H1 (cell line): ENCODE data around the gene RAPH1. TPM values are rescaled to one million over a fixed set of nuclear protein-coding genes. Genes with fewer than 3 reads are reported as not detected.

Source experiments
- CTCF ChIA-PET: fragments of 300-600 bp; sonication (Branson Sonifier 250); formaldehyde crosslinking; loops from one replicate; lab custom pipeline; 2021; ENCODE audit not compliant: partially characterized antibody; lab: Charles Lee
- POLR2A ChIA-PET: fragments of 300-600 bp; sonication (Branson Sonifier 250); formaldehyde crosslinking; loops from one replicate; lab custom pipeline; 2021; ENCODE audit warnings: inconsistent platforms; ENCODE audit not compliant: partially characterized antibody; lab: Charles Lee
- DNase-seq, 2 experiments: peaks; one replicate each; pipeline versions ENCODE4 v3.0.0 to v3.0.0-alpha.2; 2010 to 2022; ENCODE audit warnings: low spot score in 2 of 2, low read depth in 1 of 2, mixed read lengths in 1 of 2
- FAIRE-seq: peaks from 2 replicates; lab custom pipeline; 2011; peaks lifted over from hg19 to GRCh38; lab: Jason Lieb, UNC
- H2AFZ ChIP-seq: 2 replicates; pipeline ENCODE4 v1.8.1; 2012; ENCODE audit warnings: low read length, inconsistent platforms
- H2AK5ac ChIP-seq: 2 replicates; pipeline ENCODE4 v1.6.1; 2013; ENCODE audit warnings: low read depth, low read length
- H2BK120ac ChIP-seq: replicated peaks from 2 replicates; pipeline ENCODE3; 2013; ENCODE audit warnings: low read depth, low read length, inconsistent platforms
- H2BK12ac ChIP-seq: 2 replicates; pipeline ENCODE4 v1.6.1; 2013; ENCODE audit warnings: low read depth, low read length
- H2BK15ac ChIP-seq: 2 replicates; pipeline ENCODE4 v1.6.1; 2013; ENCODE audit warnings: low read length
- H2BK20ac ChIP-seq: 2 replicates; pipeline ENCODE4 v1.6.1; 2013; ENCODE audit warnings: low read length
- H2BK5ac ChIP-seq: 2 replicates; pipeline ENCODE4 v1.6.1; 2013; ENCODE audit warnings: low read depth, low read length
- H3K14ac ChIP-seq: 2 replicates; pipeline ENCODE4 v1.6.1; 2013; ENCODE audit warnings: inconsistent platforms; ENCODE audit not compliant: insufficient read length
- H3K18ac ChIP-seq: 2 replicates; pipeline ENCODE4 v1.6.1; 2013; ENCODE audit warnings: low read length; ENCODE audit errors: extremely low read depth
- H3K23ac ChIP-seq: 2 replicates; pipeline ENCODE4 v1.6.1; 2013; ENCODE audit warnings: inconsistent platforms; ENCODE audit not compliant: insufficient read length
- H3K23me2 ChIP-seq: 2 replicates; pipeline ENCODE4 v1.6.1; 2013; ENCODE audit warnings: low read depth, low read length
- H3K27ac ChIP-seq: 2 replicates; pipeline ENCODE4 v1.6.1; 2011; ENCODE audit warnings: low read depth, low read length, inconsistent platforms
- H3K27me3 ChIP-seq, 4 experiments: replicated peaks in 1 of 4; 1 replicate in 1 of 4; 2 replicates in 3 of 4; pipeline versions ENCODE4 v1.6.1 to v1.8.1; 2011 to 2013; ENCODE audit warnings: low read length in 3 of 4, mild to moderate bottlenecking in 3 of 4, inconsistent platforms in 2 of 4, mixed read lengths in 2 of 4, moderate library complexity in 1 of 4; ENCODE audit not compliant: control insufficient read depth in 3 of 4, insufficient read depth in 3 of 4; ENCODE audit errors: extremely low read depth in 1 of 4
- H3K36me3 ChIP-seq, 4 experiments: 2 replicates each; pipeline versions ENCODE4 v1.6.1 to v1.8.1; 2011 to 2013; ENCODE audit warnings: mild to moderate bottlenecking in 4 of 4, low read length in 3 of 4, moderate library complexity in 2 of 4, control low read depth in 1 of 4, inconsistent platforms in 1 of 4; ENCODE audit not compliant: insufficient read depth in 4 of 4, control insufficient read depth in 2 of 4
- H3K4ac ChIP-seq: replicated peaks from 2 replicates; pipeline ENCODE3; 2013; ENCODE audit warnings: low read length, low read depth, mixed read lengths, inconsistent platforms; ENCODE audit not compliant: insufficient read length
- H3K4me1 ChIP-seq, 4 experiments: replicated peaks in 1 of 4; 1 replicate in 1 of 4; 2 replicates in 3 of 4; pipeline versions ENCODE4 v1.6.1 to v1.8.1; 2011 to 2013; ENCODE audit warnings: low read length in 3 of 4, inconsistent platforms in 2 of 4, mixed read lengths in 1 of 4; ENCODE audit not compliant: insufficient read depth in 4 of 4, control insufficient read depth in 3 of 4
- H3K4me2 ChIP-seq, 2 experiments: 2 replicates each; pipeline versions ENCODE4 v1.6.1 to v1.8.1; 2011 to 2013; ENCODE audit warnings: low read depth in 2 of 2, low read length in 2 of 2, control low read depth in 1 of 2, inconsistent platforms in 1 of 2, mild to moderate bottlenecking in 1 of 2; ENCODE audit not compliant: insufficient read depth in 1 of 2
- H3K4me3 ChIP-seq, 4 experiments: fragments of 200-600, 300-600 bp in 1 of 4; sonication (generic), shearing (Covaris generic), sonication (Bioruptor Twin) in 1 of 4; 2 replicates each; pipeline versions ENCODE4 v1.5.1 to v1.8.1; 2011 to 2016; ENCODE audit warnings: low read length in 4 of 4, low read depth in 3 of 4, control low read depth in 2 of 4, inconsistent platforms in 2 of 4, mild to moderate bottlenecking in 2 of 4, mixed read lengths in 1 of 4, moderate library complexity in 1 of 4; ENCODE audit not compliant: insufficient read depth in 2 of 4; ENCODE audit errors: extremely low read depth in 1 of 4
- H3K56ac ChIP-seq: replicated peaks from 2 replicates; pipeline ENCODE3; 2013; ENCODE audit warnings: low read depth, mild to moderate bottlenecking, mixed read lengths, low read length, inconsistent platforms; ENCODE audit not compliant: insufficient read length
- H3K79me1 ChIP-seq: 2 replicates; pipeline ENCODE4 v1.6.1; 2013; ENCODE audit warnings: low read depth, low read length, control low read depth
- H3K79me2 ChIP-seq, 2 experiments: 2 replicates each; pipeline versions ENCODE4 v1.6.1 to v1.8.1; 2012 to 2013; ENCODE audit warnings: low read length in 2 of 2, mild to moderate bottlenecking in 2 of 2, inconsistent platforms in 1 of 2; ENCODE audit not compliant: insufficient read depth in 2 of 2, control insufficient read depth in 1 of 2
- H3K9ac ChIP-seq, 4 experiments: replicated peaks in 1 of 4; 1 replicate in 1 of 4; 2 replicates in 3 of 4; pipeline versions ENCODE4 v1.6.1 to v1.8.1; 2011 to 2013; ENCODE audit warnings: low read depth in 3 of 4, low read length in 3 of 4, control low read depth in 2 of 4, mild to moderate bottlenecking in 2 of 4, moderate library complexity in 2 of 4, inconsistent platforms in 1 of 4; ENCODE audit errors: extremely low read depth in 1 of 4
- H3K9me3 ChIP-seq, 2 experiments: 2 replicates each; pipeline versions ENCODE4 v1.6.1 to v1.8.1; 2012 to 2013; ENCODE audit warnings: mild to moderate bottlenecking in 2 of 2, moderate library complexity in 2 of 2, control low read depth in 1 of 2, inconsistent platforms in 1 of 2, low read depth in 1 of 2, low read length in 1 of 2, mixed read lengths in 1 of 2; ENCODE audit not compliant: insufficient read depth in 2 of 2
- H4K20me1 ChIP-seq, 2 experiments: replicated peaks in 1 of 2; 2 replicates each; pipeline versions ENCODE3 to v1.8.1; 2011 to 2013; ENCODE audit warnings: inconsistent platforms in 2 of 2, low read length in 2 of 2, mild to moderate bottlenecking in 1 of 2; ENCODE audit not compliant: insufficient read depth in 2 of 2, control insufficient read depth in 1 of 2
- H4K5ac ChIP-seq: 2 replicates; pipeline ENCODE4 v1.6.1; 2013; ENCODE audit warnings: low read length, low read depth, mixed read lengths, inconsistent platforms; ENCODE audit not compliant: insufficient read length
- H4K8ac ChIP-seq: 2 replicates; pipeline ENCODE4 v1.8.0; 2013; ENCODE audit warnings: mild to moderate bottlenecking, moderate library complexity, low read length, inconsistent platforms; ENCODE audit not compliant: insufficient read depth; ENCODE audit errors: extremely low read depth
- H4K91ac ChIP-seq: replicated peaks from 2 replicates; pipeline ENCODE3; 2013; ENCODE audit warnings: low read length, mixed read lengths, inconsistent platforms; ENCODE audit not compliant: insufficient read length
- CBX8 ChIP-seq: fragments of 300-800, 300-1000 bp; sonication (generic); IDR thresholded peaks from 2 replicates; pipeline ENCODE4 v1.7.1; 2016; ENCODE audit warnings: low read depth, low read length, borderline replicate concordance
- CEBPB ChIP-seq: IDR thresholded peaks from 2 replicates; pipeline ENCODE4 v1.6.1; 2012; ENCODE audit warnings: low read depth, low read length
- GABPA ChIP-seq: IDR thresholded peaks from 2 replicates; pipeline ENCODE4 v1.6.1; 2011; ENCODE audit warnings: mild to moderate bottlenecking, low read length, moderate library complexity, borderline replicate concordance; ENCODE audit not compliant: insufficient read depth
- GTF2F1 ChIP-seq: IDR thresholded peaks from 2 replicates; pipeline ENCODE4 v1.6.1; 2012; ENCODE audit warnings: low read depth, low read length, improper control_type of control experiment, borderline replicate concordance
- JUN ChIP-seq: IDR thresholded peaks from 2 replicates; pipeline ENCODE4 v1.6.1; 2011; ENCODE audit warnings: low read depth, mild to moderate bottlenecking, improper control_type of control experiment, low read length
- POLR2A ChIP-seq, 2 experiments: IDR thresholded peaks; 1 replicate in 1 of 2; 2 replicates in 1 of 2; pipeline ENCODE4 v1.6.1; 2011; ENCODE audit warnings: low read depth in 2 of 2, low read length in 2 of 2, mild to moderate bottlenecking in 2 of 2; ENCODE audit errors: control extremely low read depth in 1 of 2
- RAD21 ChIP-seq, 2 experiments: IDR thresholded peaks in 1 of 2; conservative IDR thresholded peaks in 1 of 2; 2 replicates each; pipeline ENCODE4 v1.6.1; 2011; ENCODE audit warnings: low read depth in 2 of 2, low read length in 2 of 2, improper control_type of control experiment in 1 of 2, inconsistent platforms in 1 of 2, mild to moderate bottlenecking in 1 of 2, moderate library complexity in 1 of 2
- RFX5 ChIP-seq: IDR thresholded peaks from 2 replicates; pipeline ENCODE4 v1.6.1; 2011; ENCODE audit warnings: low read depth, low read length, improper control_type of control experiment, borderline replicate concordance
- RXRA ChIP-seq: IDR thresholded peaks from 2 replicates; pipeline ENCODE4 v1.6.1; 2011; ENCODE audit warnings: low read depth, mild to moderate bottlenecking, low read length, moderate library complexity; ENCODE audit not compliant: insufficient read depth
- SUZ12 ChIP-seq: fragments of 200-600 bp; sonication (generic); IDR thresholded peaks from 2 replicates; pipeline ENCODE4 v1.6.1; 2012; ENCODE audit warnings: mild to moderate bottlenecking, inconsistent platforms, low read length, moderate library complexity, mixed read lengths
- ZNF274 ChIP-seq: IDR thresholded peaks from 2 replicates; pipeline ENCODE4 v1.7.0; 2012; ENCODE audit warnings: low read length, borderline replicate concordance; ENCODE audit errors: extremely low read depth
- WGBS, 2 experiments: shearing (Covaris generic) in 1 of 2; methylation state at CpG; one replicate each; pipeline versions ENCODE4 v1.1.6 to v1.1.7; 2013 to 2015; ENCODE audit warnings: low lambda C conversion rate in 2 of 2, mixed read lengths in 2 of 2, inconsistent platforms in 1 of 2, low coverage in 1 of 2, missing lambda C conversion rate in 1 of 2; ENCODE audit not compliant: insufficient replicate concordance in 2 of 2, insufficient coverage in 1 of 2, insufficient read length in 1 of 2; ENCODE audit errors: extremely low coverage in 1 of 2, missing lambda C conversion rate in 1 of 2; 5-methylcytosine and 5-hydroxymethylcytosine counted together
- polyA plus RNA-seq, 7 experiments: library from polyadenylated mRNA; depleted of rRNA in 3 of 7; stranded (reverse) in 5 of 7; unstranded in 2 of 7; fragments of >200 nt in 5 of 7; fragments of 200-250 nt in 2 of 7; gene quantifications; 1 replicate in 5 of 7; 2 replicates in 1 of 7; 4 replicates in 1 of 7; pipeline versions ENCODE4 v1.2.1 to v1.2.3, GENCODE V29; 2011 to 2013; ENCODE audit warnings: missing spikeins in 2 of 7, mixed read lengths in 2 of 7
- total RNA-seq: library from RNA; stranded (reverse); fragmentation: NEBNext Ultra II Directional; extraction: Animal tissue kit (Norgen Biotek cat#: 25700); gene quantifications from 2 replicates; pipeline ENCODE4 v1.2.1, GENCODE V29; 2021
- TF ChIP-seq, protein P1 (sequence below): IDR thresholded peaks from 2 replicates; pipeline ENCODE4 v1.6.1; 2012; ENCODE audit warnings: low read length, inconsistent platforms

RAPH1 gene
- total and polyA plus RNA-seq, 2 of the 8 experiments (the other 6 are each of a cell fraction or from before 2014, with no cell fraction given) = 3.8 to 27.4 TPM

DNA sequence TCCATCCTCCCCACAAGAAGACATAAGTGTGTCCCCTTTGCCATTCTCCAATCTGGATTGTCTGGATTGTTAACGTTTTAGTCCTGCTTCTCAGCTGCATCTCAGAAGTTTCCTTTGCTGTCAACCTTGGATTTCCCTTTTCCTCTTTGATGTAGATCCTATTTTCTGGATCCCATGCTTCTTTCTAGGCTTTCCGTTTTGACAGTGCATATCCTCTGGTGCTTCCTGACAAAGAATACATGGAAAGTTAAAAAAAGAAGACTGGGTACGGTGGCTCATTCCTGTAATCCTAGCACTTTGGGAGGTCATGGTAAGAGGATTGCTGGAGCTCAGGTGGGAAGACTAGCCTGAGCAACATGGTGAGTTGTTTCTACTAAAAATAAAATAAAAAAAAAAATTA is 180.1 kb downstream of the RAPH1 start:
- no peak overlapping the region for H3K4me2 ChIP-seq
- no peak overlapping the region for H3K27ac ChIP-seq
- H3K23me2 ChIP-seq = no peaks in the 10 kb centered on the region
- ChIA-PET POLR2A (no interaction called here), CTCF (interaction anchor here (0.6 kb wide), 1 partner anchor 9 kb away, joined by 3 read pairs; no protein-coding TSS in a partner anchor)
- H2BK120ac ChIP-seq = no peak overlapping the region
- no peak overlapping the region for H2BK12ac ChIP-seq
- TF ChIP-seq POLR2A (IDR thresholded peaks at IDR 0.05; ENCODE audit: control extremely low read depth in 1 of 2, low read depth in 2 of 2, low read length in 2 of 2) (no peak), JUN (no peak), RFX5 (no peak), GTF2F1 (no peak), SUZ12 (no peak), RAD21 (IDR thresholded peaks at IDR 0.05 in 1 of 2, conservative IDR thresholded peaks at IDR 0.05 in 1 of 2; ENCODE audit: low read depth in 2 of 2, low read length in 2 of 2) (no peak), ZNF274 (no peak), CEBPB (no peak), CBX8 (no peak), GABPA (no peak), RXRA (no peak)
- TF ChIP-seq, protein P1, sequence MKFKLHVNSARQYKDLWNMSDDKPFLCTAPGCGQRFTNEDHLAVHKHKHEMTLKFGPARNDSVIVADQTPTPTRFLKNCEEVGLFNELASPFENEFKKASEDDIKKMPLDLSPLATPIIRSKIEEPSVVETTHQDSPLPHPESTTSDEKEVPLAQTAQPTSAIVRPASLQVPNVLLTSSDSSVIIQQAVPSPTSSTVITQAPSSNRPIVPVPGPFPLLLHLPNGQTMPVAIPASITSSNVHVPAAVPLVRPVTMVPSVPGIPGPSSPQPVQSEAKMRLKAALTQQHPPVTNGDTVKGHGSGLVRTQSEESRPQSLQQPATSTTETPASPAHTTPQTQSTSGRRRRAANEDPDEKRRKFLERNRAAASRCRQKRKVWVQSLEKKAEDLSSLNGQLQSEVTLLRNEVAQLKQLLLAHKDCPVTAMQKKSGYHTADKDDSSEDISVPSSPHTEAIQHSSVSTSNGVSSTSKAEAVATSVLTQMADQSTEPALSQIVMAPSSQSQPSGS = no peak
- no peak overlapping the region for H2BK15ac ChIP-seq
- no peak overlapping the region for H2BK5ac ChIP-seq
- no peak overlapping the region for H3K23ac ChIP-seq
- no peak overlapping the region for H4K5ac ChIP-seq
- H2BK20ac ChIP-seq = no peak overlapping the region
- no peak overlapping the region for H2AK5ac ChIP-seq
- 79% methylated on average over 3 of the region's 3 CpGs; no CpG with 5 or more reads in 1 of the 2 experiments for WGBS, 2 experiments
- H3K27me3 ChIP-seq = no peaks in the 10 kb centered on the region
- H3K14ac ChIP-seq = no peak overlapping the region
- DNase-seq (no peak), FAIRE-seq (no peak)
- no peak overlapping the region for H3K9ac ChIP-seq
- no peak overlapping the region for H3K4me3 ChIP-seq
- peaks cover 0 to 5% (median 3%) of the 10 kb centered on the region in 4 experiments; a peak in 3 of 8 replicates for H3K36me3 ChIP-seq
- no peak overlapping the region for H4K91ac ChIP-seq
- no peak overlapping the region for H3K4ac ChIP-seq
- no peak overlapping the region for H3K18ac ChIP-seq
- no peaks in the 10 kb centered on the region for H3K4me1 ChIP-seq
- H3K79me1 ChIP-seq = peaks cover 3% of the 10 kb centered on the region
- peaks cover 3 to 4% of the 10 kb centered on the region in 2 experiments for H4K20me1 ChIP-seq
- H3K56ac ChIP-seq = no peak overlapping the region
- H2AFZ ChIP-seq = no peak overlapping the region
- H3K9me3 ChIP-seq = no peaks in the 10 kb centered on the region
- peaks cover under 1 to 86% of the 10 kb centered on the region in 2 experiments for H3K79me2 ChIP-seq
- no peak overlapping the region for H4K8ac ChIP-seq
